ENCODE measurements around the gene RNF223. TPM values are rescaled to one million over a fixed set of nuclear protein-coding genes. Genes with fewer than 3 reads are reported as not detected.

Gene RNF223
- total and polyA plus RNA-seq, 2 donors (not counting 3 experiments of a cell fraction or from before 2014, with no cell fraction given): not detected

DNA sequence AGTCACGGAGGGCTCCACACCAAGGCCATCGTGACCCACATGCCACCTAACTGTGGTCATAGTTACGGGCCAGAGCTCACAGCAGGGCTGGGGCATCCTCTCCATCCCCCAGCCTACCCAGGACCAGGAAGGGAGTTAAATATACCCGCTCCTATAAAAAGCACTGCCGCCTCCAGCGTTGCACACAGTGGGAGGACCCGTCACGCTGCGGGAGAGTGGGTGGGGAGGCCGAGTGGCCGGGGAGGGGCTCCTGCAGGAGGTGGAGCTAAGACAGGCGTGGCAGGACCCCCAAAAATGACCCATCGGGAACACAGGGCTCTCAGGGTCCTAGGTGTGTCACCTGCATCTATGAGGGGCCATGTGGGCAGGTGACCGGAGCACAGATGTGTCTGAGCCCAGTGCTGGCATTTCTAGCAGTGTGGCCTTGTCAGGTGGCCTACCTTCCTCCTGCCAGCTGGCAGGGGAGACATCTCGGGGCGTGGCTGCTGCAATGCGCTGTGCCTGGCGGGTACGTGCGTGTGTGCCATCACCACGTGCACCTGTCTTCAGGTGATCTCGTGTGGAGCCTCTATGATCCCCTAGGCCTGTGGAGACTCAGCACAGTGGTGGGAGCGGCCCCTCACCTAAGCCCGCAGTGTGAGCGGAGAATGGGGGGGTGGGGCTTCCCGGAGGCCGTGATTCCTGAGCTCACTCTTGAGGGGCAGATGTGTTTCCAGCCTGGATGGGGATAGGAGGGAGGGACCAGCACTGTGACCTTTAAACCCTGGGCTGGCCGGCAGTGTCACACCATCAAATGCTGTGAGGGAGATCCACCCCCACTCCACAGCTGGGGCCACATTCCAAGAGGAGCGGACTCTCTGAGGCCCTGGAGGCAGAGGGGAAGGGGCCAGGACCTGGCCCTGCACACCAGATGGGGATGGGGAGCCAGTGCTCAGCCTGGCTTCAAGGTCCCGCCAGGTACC lies 36.5 kb downstream of the RNF223 start:
- POLR2A ChIA-PET: no interaction called here
- TF ChIP-seq POLR2A (IDR thresholded peaks at IDR 0.05; ENCODE audit: low read depth, low read length): no peak
- no peak for TF ChIP-seq MYC (IDR thresholded peaks at IDR 0.05; ENCODE audit: low read depth, low read length)
- TF ChIP-seq POLR2AphosphoS5 (IDR thresholded peaks at IDR 0.05; ENCODE audit: insufficient read depth, low read depth, low read length): no peak
- TF ChIP-seq, protein P1, sequence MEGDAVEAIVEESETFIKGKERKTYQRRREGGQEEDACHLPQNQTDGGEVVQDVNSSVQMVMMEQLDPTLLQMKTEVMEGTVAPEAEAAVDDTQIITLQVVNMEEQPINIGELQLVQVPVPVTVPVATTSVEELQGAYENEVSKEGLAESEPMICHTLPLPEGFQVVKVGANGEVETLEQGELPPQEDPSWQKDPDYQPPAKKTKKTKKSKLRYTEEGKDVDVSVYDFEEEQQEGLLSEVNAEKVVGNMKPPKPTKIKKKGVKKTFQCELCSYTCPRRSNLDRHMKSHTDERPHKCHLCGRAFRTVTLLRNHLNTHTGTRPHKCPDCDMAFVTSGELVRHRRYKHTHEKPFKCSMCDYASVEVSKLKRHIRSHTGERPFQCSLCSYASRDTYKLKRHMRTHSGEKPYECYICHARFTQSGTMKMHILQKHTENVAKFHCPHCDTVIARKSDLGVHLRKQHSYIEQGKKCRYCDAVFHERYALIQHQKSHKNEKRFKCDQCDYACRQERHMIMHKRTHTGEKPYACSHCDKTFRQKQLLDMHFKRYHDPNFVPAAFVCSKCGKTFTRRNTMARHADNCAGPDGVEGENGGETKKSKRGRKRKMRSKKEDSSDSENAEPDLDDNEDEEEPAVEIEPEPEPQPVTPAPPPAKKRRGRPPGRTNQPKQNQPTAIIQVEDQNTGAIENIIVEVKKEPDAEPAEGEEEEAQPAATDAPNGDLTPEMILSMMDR (IDR thresholded peaks at IDR 0.05; ENCODE audit: extremely low read depth in 1 of 2, insufficient read depth in 1 of 2, low read depth in 1 of 2, low read length in 2 of 2): no peak
- TF ChIP-seq, protein P2, sequence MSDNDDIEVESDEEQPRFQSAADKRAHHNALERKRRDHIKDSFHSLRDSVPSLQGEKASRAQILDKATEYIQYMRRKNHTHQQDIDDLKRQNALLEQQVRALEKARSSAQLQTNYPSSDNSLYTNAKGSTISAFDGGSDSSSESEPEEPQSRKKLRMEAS (IDR thresholded peaks at IDR 0.05; ENCODE audit: insufficient read depth, insufficient read length): no peak
- TF ChIP-seq FOS (IDR thresholded peaks at IDR 0.05; ENCODE audit: borderline replicate concordance, insufficient read depth, low read length): no peak
- TF ChIP-seq GATA2 (IDR thresholded peaks at IDR 0.05; ENCODE audit: insufficient read depth, insufficient read length, low read depth, low read length): no peak
- TF ChIP-seq EZH2 (IDR thresholded peaks at IDR 0.05; ENCODE audit: borderline replicate concordance, low read depth, low read length, severe bottlenecking): no peak
- TF ChIP-seq JUN (IDR thresholded peaks at IDR 0.05; ENCODE audit: borderline replicate concordance, insufficient read depth, insufficient read length, low read depth): no peak
- dilution Hi-C loops (cut with MboI; ENCODE audit: extremely low pct_ligation_motif_present, low sequenced_read_pairs): no loop called here
- CTCF ChIA-PET: interaction anchor here (0.8 to 1.7 kb wide), 2 partner anchors 26 to 53 kb away, joined by 3 to 4 read pairs; no protein-coding TSS in a partner anchor
- Histone ChIP-seq H3K9ac (replicated peaks; ENCODE audit: extremely low read depth, insufficient read depth, low read length) (no peak overlapping the region), H3K27me3 (ENCODE audit: control insufficient read depth in 2 of 2, insufficient read depth in 2 of 2, low read length in 2 of 2) (no peaks in the 10 kb centered on the region), H2AFZ (ENCODE audit: low read depth, low read length) (no peak overlapping the region), H3K4me2 (ENCODE audit: insufficient read depth, low read length) (no peak overlapping the region), H3K9me3 (replicated peaks; ENCODE audit: control insufficient read depth, insufficient read depth, low read length) (no peaks in the 10 kb centered on the region), H3K4me1 (ENCODE audit: control insufficient read depth, extremely low read depth, insufficient read depth, low read length) (peaks cover 7% of the 10 kb centered on the region), H3K79me2 (ENCODE audit: control insufficient read depth, insufficient read depth, low read length) (no peaks in the 10 kb centered on the region), H3K27ac (ENCODE audit: insufficient read depth, low read depth, low read length) (no peak overlapping the region), H4K20me1 (replicated peaks; ENCODE audit: control insufficient read depth, extremely low read depth, insufficient read depth, low read length) (no peaks in the 10 kb centered on the region), H3K36me3 (ENCODE audit: control insufficient read depth in 2 of 2, extremely low read depth in 1 of 2, insufficient read depth in 2 of 2, low read length in 2 of 2) (peaks cover 0 to 10% of the 10 kb centered on the region in 2 experiments), H3K9me1 (replicated peaks; ENCODE audit: control insufficient read depth, extremely low read depth, insufficient read depth, low read length) (no peaks in the 10 kb centered on the region), H3K4me3 (replicated peaks in 1 of 3; ENCODE audit: insufficient read depth in 1 of 3, low read depth in 1 of 3, low read length in 3 of 3) (no peak overlapping the region)
- no TSS peak for BruUV-seq (replicated peaks)
- intact Hi-C loops (cut with micrococcal nuclease): no loop called here
- DNase-seq (ENCODE audit: low read depth, low spot score) (no peak), FAIRE-seq (no peak)
